ENCODE measurements around the gene GNG13.
"Not testable (repeated sequence)": the region's sequence is repeated elsewhere in the genome, so short reads cannot be mapped to it uniquely, and the experiment has no call there.

The GNG13 gene

GRCh38 chr16:759110-759910, 41.2 kb downstream of the GNG13 start:
- H3K9ac ChIP-seq (ENCODE audit: low read length), result no peak overlapping the region
- no peaks in the 10 kb centered on the region for H3K9me3 ChIP-seq (ENCODE audit: control insufficient read depth, low read length)
- peaks cover 8% of the 10 kb centered on the region for H3K27me3 ChIP-seq (ENCODE audit: control insufficient read depth, insufficient read depth, low read length)
- no peak overlapping the region for H3K4me3 ChIP-seq (ENCODE audit: low read length)
- no peaks in the 10 kb centered on the region for H3K36me3 ChIP-seq (ENCODE audit: control insufficient read depth, insufficient read depth, low read length)
- H3K4me1 ChIP-seq (ENCODE audit: control insufficient read depth, insufficient read depth, low read length), result peaks cover 32% of the 10 kb centered on the region

GRCh38 chr16:756428-756827, 44.1 kb downstream of the GNG13 start:
- no peak overlapping the region for H3K4me3 ChIP-seq (ENCODE audit: low read length)
- H3K4me1 ChIP-seq (ENCODE audit: control insufficient read depth, insufficient read depth, low read length), result peaks cover 30% of the 10 kb centered on the region
- peaks cover 11% of the 10 kb centered on the region for H3K27me3 ChIP-seq (ENCODE audit: control insufficient read depth, insufficient read depth, low read length)
- no peaks in the 10 kb centered on the region for H3K9me3 ChIP-seq (ENCODE audit: control insufficient read depth, low read length)
- no peak overlapping the region for H3K9ac ChIP-seq (ENCODE audit: low read length)
- H3K36me3 ChIP-seq (ENCODE audit: control insufficient read depth, insufficient read depth, low read length), result no peaks in the 10 kb centered on the region

- no peaks in the 10 kb centered on the region for H3K9me3 ChIP-seq (ENCODE audit: control insufficient read depth, low read length)
- no peaks in the 10 kb centered on the region for H3K36me3 ChIP-seq (ENCODE audit: control insufficient read depth, insufficient read depth, low read length)
- H3K4me1 ChIP-seq (ENCODE audit: control insufficient read depth, insufficient read depth, low read length), result peaks cover 12% of the 10 kb centered on the region
- no peak overlapping the region for H3K9ac ChIP-seq (ENCODE audit: low read length)
- H3K27me3 ChIP-seq (ENCODE audit: control insufficient read depth, insufficient read depth, low read length), result peaks cover 15% of the 10 kb centered on the region
- no peak overlapping the region for H3K4me3 ChIP-seq (ENCODE audit: low read length)
Observed at GRCh38 chr16:754656-755055, 45.9 kb downstream of the GNG13 start.

GRCh38 chr16:754121-754607, 46.4 kb downstream of the GNG13 start:
- H3K9me3 ChIP-seq (ENCODE audit: control insufficient read depth, low read length); H3K9ac ChIP-seq (ENCODE audit: low read length); H3K4me1 ChIP-seq (ENCODE audit: control insufficient read depth, insufficient read depth, low read length); H3K36me3 ChIP-seq (ENCODE audit: control insufficient read depth, insufficient read depth, low read length); H3K4me3 ChIP-seq (ENCODE audit: low read length): not testable (repeated sequence)
- peaks cover 15% of the 10 kb centered on the region for H3K27me3 ChIP-seq (ENCODE audit: control insufficient read depth, insufficient read depth, low read length)

- H3K9ac ChIP-seq (ENCODE audit: low read length), result no peak overlapping the region
- H3K36me3 ChIP-seq (ENCODE audit: control insufficient read depth, insufficient read depth, low read length), result no peaks in the 10 kb centered on the region
Observed at GRCh38 chr16:752007-752312, 48.6 kb downstream of the GNG13 start.

GRCh38 chr16:751152-752006, 49.2 kb downstream of the GNG13 start:
- Histone ChIP-seq H3K9ac (ENCODE audit: low read length) (no peak overlapping the region), H3K4me1 (ENCODE audit: control insufficient read depth, insufficient read depth, low read length) (peaks cover 5% of the 10 kb centered on the region), H3K36me3 (ENCODE audit: control insufficient read depth, insufficient read depth, low read length) (no peaks in the 10 kb centered on the region), H3K9me3 (ENCODE audit: control insufficient read depth, low read length) (no peaks in the 10 kb centered on the region), H3K27me3 (ENCODE audit: control insufficient read depth, insufficient read depth, low read length) (peaks cover 15% of the 10 kb centered on the region), H3K4me3 (ENCODE audit: low read length) (no peak overlapping the region)

More at GRCh38 chr16:752007-752312, 48.6 kb downstream of the GNG13 start:
- Histone ChIP-seq H3K4me3 (ENCODE audit: low read length) (no peak overlapping the region), H3K4me1 (ENCODE audit: control insufficient read depth, insufficient read depth, low read length) (peaks cover 5% of the 10 kb centered on the region), H3K9me3 (ENCODE audit: control insufficient read depth, low read length) (no peaks in the 10 kb centered on the region), H3K27me3 (ENCODE audit: control insufficient read depth, insufficient read depth, low read length) (peaks cover 15% of the 10 kb centered on the region)

GRCh38 chr16:750485-750884, 50.0 kb downstream of the GNG13 start:
- Histone ChIP-seq H3K9ac (ENCODE audit: low read length) (no peak overlapping the region), H3K27me3 (ENCODE audit: control insufficient read depth, insufficient read depth, low read length) (peaks cover 15% of the 10 kb centered on the region), H3K4me3 (ENCODE audit: low read length) (no peak overlapping the region), H3K9me3 (ENCODE audit: control insufficient read depth, low read length) (no peaks in the 10 kb centered on the region), H3K36me3 (ENCODE audit: control insufficient read depth, insufficient read depth, low read length) (no peaks in the 10 kb centered on the region), H3K4me1 (ENCODE audit: control insufficient read depth, insufficient read depth, low read length) (peaks cover 5% of the 10 kb centered on the region)

GRCh38 chr16:749010-749409, 51.5 kb downstream of the GNG13 start:
- H3K27me3 ChIP-seq (ENCODE audit: control insufficient read depth, insufficient read depth, low read length), result peaks cover 15% of the 10 kb centered on the region
- peaks cover 5% of the 10 kb centered on the region for H3K4me1 ChIP-seq (ENCODE audit: control insufficient read depth, insufficient read depth, low read length)
- H3K9me3 ChIP-seq (ENCODE audit: control insufficient read depth, low read length), result no peaks in the 10 kb centered on the region
- no peak overlapping the region for H3K4me3 ChIP-seq (ENCODE audit: low read length)
- no peaks in the 10 kb centered on the region for H3K36me3 ChIP-seq (ENCODE audit: control insufficient read depth, insufficient read depth, low read length)
- H3K9ac ChIP-seq (ENCODE audit: low read length), result no peak overlapping the region
